Smooth muscle cell (in vitro differentiated cells): ENCODE measurements around the gene ARHGEF28. TPM values are rescaled to one million over a fixed set of nuclear protein-coding genes. Genes with fewer than 3 reads are reported as not detected.

ENCODE experiments used
- DNase-seq: peaks from one replicate; lab custom pipeline; 2025; ENCODE audit not compliant: unreplicated experiment; lab: John Stamatoyannopoulos, UW
- H2AFZ ChIP-seq: fragments of 200-600 bp; sonication (generic); 2 replicates; pipeline ENCODE4 v1.6.0; 2016; ENCODE audit warnings: antibody characterized with exemption, low read depth, mild to moderate bottlenecking
- H3F3A ChIP-seq: fragments of 200-600 bp; sonication (generic); 2 replicates; pipeline ENCODE4 v1.6.0; 2017; ENCODE audit warnings: antibody characterized with exemption, low read depth
- H3K27ac ChIP-seq: fragments of 200-600 bp; sonication (generic); 2 replicates; pipeline ENCODE4 v1.5.1; 2016; ENCODE audit warnings: low read depth, mild to moderate bottlenecking
- H3K27me3 ChIP-seq: fragments of 200-600 bp; sonication (generic); 2 replicates; pipeline ENCODE4 v1.6.1; 2016; ENCODE audit warnings: low read depth, mild to moderate bottlenecking
- H3K36me3 ChIP-seq: fragments of 200-600 bp; sonication (generic); 2 replicates; pipeline ENCODE4 v1.5.1; 2016; ENCODE audit warnings: low read depth
- H3K4me1 ChIP-seq: fragments of 200-600 bp; sonication (generic); 2 replicates; pipeline ENCODE4 v1.5.1; 2016; ENCODE audit warnings: low read depth
- H3K4me2 ChIP-seq: fragments of 200-600 bp; sonication (generic); 2 replicates; pipeline ENCODE4 v1.6.0; 2016; ENCODE audit warnings: mild to moderate bottlenecking
- H3K4me3 ChIP-seq: fragments of 200-600 bp; sonication (generic); 2 replicates; pipeline ENCODE4 v1.5.1; 2016; ENCODE audit warnings: mild to moderate bottlenecking
- H3K79me2 ChIP-seq: fragments of 200-600 bp; sonication (generic); 2 replicates; pipeline ENCODE4 v1.6.0; 2016; ENCODE audit warnings: low read depth, mild to moderate bottlenecking
- H3K9ac ChIP-seq: fragments of 200-600 bp; sonication (generic); 2 replicates; pipeline ENCODE4 v1.6.0; 2016; ENCODE audit warnings: low read depth
- H3K9me3 ChIP-seq: fragments of 200-600 bp; sonication (generic); replicated peaks from 2 replicates; pipeline ENCODE4 v1.5.1; 2016; ENCODE audit warnings: low read depth
- H4K20me1 ChIP-seq: fragments of 200-600 bp; sonication (generic); 2 replicates; pipeline ENCODE4 v1.6.0; 2016; ENCODE audit warnings: low read depth
- WGBS: methylation state at CpG from one replicate; pipeline ENCODE4 v1.1.7; 2016; ENCODE audit warnings: low lambda C conversion rate; 5-methylcytosine and 5-hydroxymethylcytosine counted together
- polyA plus RNA-seq: library from polyadenylated mRNA; unstranded; fragments of >200 nt; fragmentation: Nextera tagmentation; extraction: Ambion mirVana; gene quantifications from 2 replicates; pipeline ENCODE4 v1.2.1, GENCODE V29; 2016
- total RNA-seq: library from RNA; depleted of rRNA; stranded (reverse); fragments of >200 nt; gene quantifications from 2 replicates; pipeline ENCODE4 v1.2.3, GENCODE V29; 2014
- TF ChIP-seq, protein P1 (sequence below): fragments of 200-600 bp; sonication (generic); IDR thresholded peaks from 2 replicates; pipeline ENCODE4 v1.5.1; 2017; ENCODE audit warnings: borderline replicate concordance, mild to moderate bottlenecking, antibody characterized with exemption; ENCODE audit not compliant: insufficient read depth, poor library complexity, severe bottlenecking

The ARHGEF28 gene
- total and polyA plus RNA-seq, 2 experiments from 2014 or later = 0.19 to 0.90 TPM

GRCh38 chr5:73896668-73897067 lies 270.7 kb downstream of the ARHGEF28 start:
- no peaks in the 10 kb centered on the region for H3K79me2 ChIP-seq
- no peak overlapping the region for H3K4me3 ChIP-seq
- no peak overlapping the region for H3K4me2 ChIP-seq
- 95% methylated on average over 12 of the region's 12 CpGs for WGBS
- H3K9ac ChIP-seq = no peak overlapping the region
- no peak overlapping the region for H2AFZ ChIP-seq
- no peak overlapping the region for H3K27ac ChIP-seq
- H3K9me3 ChIP-seq = no peaks in the 10 kb centered on the region
- no peak for DNase-seq
- no peaks in the 10 kb centered on the region for H3K4me1 ChIP-seq
- H3F3A ChIP-seq = no peaks in the 10 kb centered on the region
- no peaks in the 10 kb centered on the region for H4K20me1 ChIP-seq
- H3K27me3 ChIP-seq = no peaks in the 10 kb centered on the region
- TF ChIP-seq, protein P1, sequence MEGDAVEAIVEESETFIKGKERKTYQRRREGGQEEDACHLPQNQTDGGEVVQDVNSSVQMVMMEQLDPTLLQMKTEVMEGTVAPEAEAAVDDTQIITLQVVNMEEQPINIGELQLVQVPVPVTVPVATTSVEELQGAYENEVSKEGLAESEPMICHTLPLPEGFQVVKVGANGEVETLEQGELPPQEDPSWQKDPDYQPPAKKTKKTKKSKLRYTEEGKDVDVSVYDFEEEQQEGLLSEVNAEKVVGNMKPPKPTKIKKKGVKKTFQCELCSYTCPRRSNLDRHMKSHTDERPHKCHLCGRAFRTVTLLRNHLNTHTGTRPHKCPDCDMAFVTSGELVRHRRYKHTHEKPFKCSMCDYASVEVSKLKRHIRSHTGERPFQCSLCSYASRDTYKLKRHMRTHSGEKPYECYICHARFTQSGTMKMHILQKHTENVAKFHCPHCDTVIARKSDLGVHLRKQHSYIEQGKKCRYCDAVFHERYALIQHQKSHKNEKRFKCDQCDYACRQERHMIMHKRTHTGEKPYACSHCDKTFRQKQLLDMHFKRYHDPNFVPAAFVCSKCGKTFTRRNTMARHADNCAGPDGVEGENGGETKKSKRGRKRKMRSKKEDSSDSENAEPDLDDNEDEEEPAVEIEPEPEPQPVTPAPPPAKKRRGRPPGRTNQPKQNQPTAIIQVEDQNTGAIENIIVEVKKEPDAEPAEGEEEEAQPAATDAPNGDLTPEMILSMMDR = no peak
- no peaks in the 10 kb centered on the region for H3K36me3 ChIP-seq

DNA sequence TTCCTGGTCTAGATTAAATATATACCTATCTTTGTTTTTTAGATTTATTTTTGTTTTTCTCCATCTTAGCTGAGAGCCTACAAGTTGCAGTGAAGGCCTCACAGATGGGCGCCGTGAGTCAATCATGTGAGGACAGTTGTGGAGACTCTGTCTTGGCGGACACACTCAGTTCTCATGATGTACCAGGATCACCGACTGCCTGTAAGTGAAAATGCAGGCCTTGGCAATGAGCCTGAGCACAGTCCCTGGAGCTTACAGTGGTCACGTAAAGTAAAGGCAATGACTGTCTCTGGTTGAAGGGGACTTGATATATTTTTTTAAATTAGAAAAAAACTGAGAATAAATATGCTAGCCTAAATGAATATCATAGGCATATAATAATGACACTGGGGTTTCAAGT lies 271.9 kb downstream of the ARHGEF28 start:
- Histone ChIP-seq H3K27me3 (no peaks in the 10 kb centered on the region), H3K4me3 (no peak overlapping the region), H3K79me2 (no peaks in the 10 kb centered on the region), H4K20me1 (no peaks in the 10 kb centered on the region), H3K4me2 (no peak overlapping the region), H3K36me3 (no peaks in the 10 kb centered on the region), H3K9me3 (no peaks in the 10 kb centered on the region), H3F3A (no peaks in the 10 kb centered on the region), H3K9ac (no peak overlapping the region), H3K4me1 (no peaks in the 10 kb centered on the region), H3K27ac (no peak overlapping the region), H2AFZ (no peak overlapping the region)
- TF ChIP-seq, protein P1 = no peak
- WGBS = 88% methylated on average over 5 of the region's 5 CpGs
- DNase-seq = no peak

DNA sequence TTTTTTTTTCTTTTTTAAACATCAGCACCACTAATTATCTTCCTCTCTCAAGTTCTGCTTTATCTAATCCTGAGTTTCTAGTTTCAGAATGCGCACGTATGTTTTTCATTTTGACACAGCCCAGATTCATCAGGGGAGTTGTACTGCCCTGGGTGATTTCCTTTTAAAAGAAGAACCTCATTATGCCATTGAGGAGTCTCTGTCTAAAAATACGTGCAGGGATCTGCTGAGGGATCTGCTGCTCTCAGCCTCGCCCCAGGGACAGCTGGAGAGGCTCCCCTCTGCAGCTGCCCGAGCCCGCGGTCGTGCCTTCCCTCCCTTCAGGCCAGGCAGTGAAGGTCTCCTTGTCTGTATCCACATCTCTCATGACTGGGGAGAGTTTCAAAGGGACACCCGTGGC lies 273.1 kb downstream of the ARHGEF28 start:
- Histone ChIP-seq H3K27me3 (no peaks in the 10 kb centered on the region), H2AFZ (no peak overlapping the region), H3K4me3 (no peak overlapping the region), H3K9me3 (no peaks in the 10 kb centered on the region), H3K36me3 (no peaks in the 10 kb centered on the region), H3K79me2 (no peaks in the 10 kb centered on the region), H3K4me2 (no peak overlapping the region), H3K9ac (no peak overlapping the region), H4K20me1 (no peaks in the 10 kb centered on the region), H3F3A (no peaks in the 10 kb centered on the region), H3K27ac (no peak overlapping the region), H3K4me1 (no peaks in the 10 kb centered on the region)
- TF ChIP-seq, protein P1 = no peak
- 64% methylated on average over 9 of the region's 9 CpGs for WGBS
- DNase-seq = no peak

GRCh38 chr5:73899916-73900315 lies 273.9 kb downstream of the ARHGEF28 start:
- Histone ChIP-seq H3K9ac (no peak overlapping the region), H3K27ac (no peak overlapping the region), H3F3A (no peaks in the 10 kb centered on the region), H4K20me1 (no peaks in the 10 kb centered on the region), H3K36me3 (no peaks in the 10 kb centered on the region), H3K4me1 (no peaks in the 10 kb centered on the region), H3K4me2 (no peak overlapping the region), H3K79me2 (no peaks in the 10 kb centered on the region), H3K4me3 (no peak overlapping the region), H3K27me3 (no peaks in the 10 kb centered on the region), H2AFZ (no peak overlapping the region), H3K9me3 (no peaks in the 10 kb centered on the region)
- TF ChIP-seq, protein P1 = no peak
- no peak for DNase-seq
- WGBS = 89% methylated on average over 3 of the region's 3 CpGs
